ENCODE measurements around the gene REV1.
"Not testable (repeated sequence)": the region's sequence is repeated elsewhere in the genome, so short reads cannot be mapped to it uniquely, and the experiment has no call there.

REV1 gene

GRCh38 chr2:99388892-99389291 lies 100.9 kb downstream of the REV1 start:
- peaks cover 20% of the 10 kb centered on the region for H3K36me3 ChIP-seq (ENCODE audit: insufficient read depth, low read length)
- peaks cover 3% of the 10 kb centered on the region for H3K4me1 ChIP-seq (ENCODE audit: control insufficient read depth, insufficient read depth, low read length, unreplicated experiment)
- H3K27me3 ChIP-seq (ENCODE audit: insufficient read depth, low read length): no peaks in the 10 kb centered on the region
- H3K79me2 ChIP-seq (ENCODE audit: control insufficient read depth, insufficient read depth, low read length, unreplicated experiment): no peaks in the 10 kb centered on the region
- H2AFZ ChIP-seq (ENCODE audit: low read length, unreplicated experiment): no peak overlapping the region
- no peak overlapping the region for H3K27ac ChIP-seq (ENCODE audit: low read depth, low read length)
- no peak overlapping the region for H3K4me3 ChIP-seq (ENCODE audit: low read depth, low read length)

- no peaks in the 10 kb centered on the region for H3K27me3 ChIP-seq (ENCODE audit: insufficient read depth, low read length)
- no peak overlapping the region for H2AFZ ChIP-seq (ENCODE audit: low read length, unreplicated experiment)
- H3K4me1 ChIP-seq (ENCODE audit: control insufficient read depth, insufficient read depth, low read length, unreplicated experiment): peaks cover 3% of the 10 kb centered on the region
- no peak overlapping the region for H3K4me3 ChIP-seq (ENCODE audit: low read depth, low read length)
- H3K36me3 ChIP-seq (ENCODE audit: insufficient read depth, low read length): peaks cover 37% of the 10 kb centered on the region
- H3K27ac ChIP-seq (ENCODE audit: low read depth, low read length): no peak overlapping the region
- H3K79me2 ChIP-seq (ENCODE audit: control insufficient read depth, insufficient read depth, low read length, unreplicated experiment): no peaks in the 10 kb centered on the region
Measured at GRCh38 chr2:99386011-99386410, 103.8 kb downstream of the REV1 start.

GRCh38 chr2:99382143-99382542 lies 107.7 kb downstream of the REV1 start:
- no peaks in the 10 kb centered on the region for H3K27me3 ChIP-seq (ENCODE audit: insufficient read depth, low read length)
- no peaks in the 10 kb centered on the region for H3K79me2 ChIP-seq (ENCODE audit: control insufficient read depth, insufficient read depth, low read length, unreplicated experiment)
- H3K4me3 ChIP-seq (ENCODE audit: low read depth, low read length): no peak overlapping the region
- no peak overlapping the region for H2AFZ ChIP-seq (ENCODE audit: low read length, unreplicated experiment)
- H3K4me1 ChIP-seq (ENCODE audit: control insufficient read depth, insufficient read depth, low read length, unreplicated experiment): no peaks in the 10 kb centered on the region
- no peak overlapping the region for H3K27ac ChIP-seq (ENCODE audit: low read depth, low read length)
- peaks cover 48% of the 10 kb centered on the region for H3K36me3 ChIP-seq (ENCODE audit: insufficient read depth, low read length)

- no peak overlapping the region for H2AFZ ChIP-seq (ENCODE audit: low read length, unreplicated experiment)
- H3K79me2 ChIP-seq (ENCODE audit: control insufficient read depth, insufficient read depth, low read length, unreplicated experiment): no peaks in the 10 kb centered on the region
- no peak overlapping the region for H3K4me3 ChIP-seq (ENCODE audit: low read depth, low read length)
- no peaks in the 10 kb centered on the region for H3K4me1 ChIP-seq (ENCODE audit: control insufficient read depth, insufficient read depth, low read length, unreplicated experiment)
- H3K36me3 ChIP-seq (ENCODE audit: insufficient read depth, low read length): peaks cover 50% of the 10 kb centered on the region
- H3K27me3 ChIP-seq (ENCODE audit: insufficient read depth, low read length): no peaks in the 10 kb centered on the region
- H3K27ac ChIP-seq (ENCODE audit: low read depth, low read length): no peak overlapping the region
Measured at GRCh38 chr2:99380376-99381010, 109.3 kb downstream of the REV1 start.

- no peaks in the 10 kb centered on the region for H3K27me3 ChIP-seq (ENCODE audit: insufficient read depth, low read length)
- H3K79me2 ChIP-seq (ENCODE audit: control insufficient read depth, insufficient read depth, low read length, unreplicated experiment): no peaks in the 10 kb centered on the region
- H3K4me3 ChIP-seq (ENCODE audit: low read depth, low read length): no peak overlapping the region
- no peaks in the 10 kb centered on the region for H3K4me1 ChIP-seq (ENCODE audit: control insufficient read depth, insufficient read depth, low read length, unreplicated experiment)
- peaks cover 58% of the 10 kb centered on the region for H3K36me3 ChIP-seq (ENCODE audit: insufficient read depth, low read length)
- H3K27ac ChIP-seq (ENCODE audit: low read depth, low read length): no peak overlapping the region
- H2AFZ ChIP-seq (ENCODE audit: low read length, unreplicated experiment): no peak overlapping the region
Measured at GRCh38 chr2:99377879-99378278, 111.9 kb downstream of the REV1 start.

- Histone ChIP-seq H3K36me3 (ENCODE audit: insufficient read depth, low read length) (peaks cover 56% of the 10 kb centered on the region), H3K27ac (ENCODE audit: low read depth, low read length) (no peak overlapping the region), H3K79me2 (ENCODE audit: control insufficient read depth, insufficient read depth, low read length, unreplicated experiment) (no peaks in the 10 kb centered on the region), H3K4me3 (ENCODE audit: low read depth, low read length) (no peak overlapping the region), H2AFZ (ENCODE audit: low read length, unreplicated experiment) (no peak overlapping the region), H3K4me1 (ENCODE audit: control insufficient read depth, insufficient read depth, low read length, unreplicated experiment) (no peaks in the 10 kb centered on the region), H3K27me3 (ENCODE audit: insufficient read depth, low read length) (no peaks in the 10 kb centered on the region)
Measured at GRCh38 chr2:99376254-99376864, 113.5 kb downstream of the REV1 start.

- H3K36me3 ChIP-seq (ENCODE audit: insufficient read depth, low read length): peaks cover 59% of the 10 kb centered on the region
- H2AFZ ChIP-seq (ENCODE audit: low read length, unreplicated experiment): no peak overlapping the region
- H3K79me2 ChIP-seq (ENCODE audit: control insufficient read depth, insufficient read depth, low read length, unreplicated experiment): no peaks in the 10 kb centered on the region
- H3K4me3 ChIP-seq (ENCODE audit: low read depth, low read length): no peak overlapping the region
- H3K4me1 ChIP-seq (ENCODE audit: control insufficient read depth, insufficient read depth, low read length, unreplicated experiment): no peaks in the 10 kb centered on the region
- no peaks in the 10 kb centered on the region for H3K27me3 ChIP-seq (ENCODE audit: insufficient read depth, low read length)
- H3K27ac ChIP-seq (ENCODE audit: low read depth, low read length): no peak overlapping the region
Measured at GRCh38 chr2:99374747-99375146, 115.1 kb downstream of the REV1 start.

GRCh38 chr2:99373144-99373543 lies 116.7 kb downstream of the REV1 start:
- Histone ChIP-seq H3K4me3 (ENCODE audit: low read depth, low read length) (no peak overlapping the region), H3K36me3 (ENCODE audit: insufficient read depth, low read length) (peaks cover 60% of the 10 kb centered on the region), H3K27ac (ENCODE audit: low read depth, low read length) (no peak overlapping the region), H2AFZ (ENCODE audit: low read length, unreplicated experiment) (no peak overlapping the region), H3K27me3 (ENCODE audit: insufficient read depth, low read length) (no peaks in the 10 kb centered on the region), H3K79me2 (ENCODE audit: control insufficient read depth, insufficient read depth, low read length, unreplicated experiment) (no peaks in the 10 kb centered on the region), H3K4me1 (ENCODE audit: control insufficient read depth, insufficient read depth, low read length, unreplicated experiment) (no peaks in the 10 kb centered on the region)

- H3K4me3 ChIP-seq (ENCODE audit: low read depth, low read length); H3K27ac ChIP-seq (ENCODE audit: low read depth, low read length); H3K79me2 ChIP-seq (ENCODE audit: control insufficient read depth, insufficient read depth, low read length, unreplicated experiment); H3K27me3 ChIP-seq (ENCODE audit: insufficient read depth, low read length); H2AFZ ChIP-seq (ENCODE audit: low read length, unreplicated experiment); H3K4me1 ChIP-seq (ENCODE audit: control insufficient read depth, insufficient read depth, low read length, unreplicated experiment): not testable (repeated sequence)
- peaks cover 76% of the 10 kb centered on the region for H3K36me3 ChIP-seq (ENCODE audit: insufficient read depth, low read length)
Measured at GRCh38 chr2:99368854-99369253, 121.0 kb downstream of the REV1 start.

- Histone ChIP-seq H3K27me3 (ENCODE audit: insufficient read depth, low read length) (no peaks in the 10 kb centered on the region), H3K27ac (ENCODE audit: low read depth, low read length) (no peak overlapping the region), H2AFZ (ENCODE audit: low read length, unreplicated experiment) (no peak overlapping the region), H3K4me3 (ENCODE audit: low read depth, low read length) (no peak overlapping the region), H3K4me1 (ENCODE audit: control insufficient read depth, insufficient read depth, low read length, unreplicated experiment) (no peaks in the 10 kb centered on the region), H3K79me2 (ENCODE audit: control insufficient read depth, insufficient read depth, low read length, unreplicated experiment) (no peaks in the 10 kb centered on the region), H3K36me3 (ENCODE audit: insufficient read depth, low read length) (peaks cover 58% of the 10 kb centered on the region)
Measured at GRCh38 chr2:99365661-99366060, 124.2 kb downstream of the REV1 start.

GRCh38 chr2:99356853-99357252 lies 133.0 kb downstream of the REV1 start:
- Histone ChIP-seq H3K79me2 (ENCODE audit: control insufficient read depth, insufficient read depth, low read length, unreplicated experiment) (peaks cover 69% of the 10 kb centered on the region), H3K27me3 (ENCODE audit: insufficient read depth, low read length) (no peaks in the 10 kb centered on the region), H3K4me3 (ENCODE audit: low read depth, low read length) (no peak overlapping the region), H3K27ac (ENCODE audit: low read depth, low read length) (no peak overlapping the region), H3K4me1 (ENCODE audit: control insufficient read depth, insufficient read depth, low read length, unreplicated experiment) (peaks cover 8% of the 10 kb centered on the region), H3K36me3 (ENCODE audit: insufficient read depth, low read length) (no peaks in the 10 kb centered on the region; the same call in 1 of the 2 replicates), H2AFZ (ENCODE audit: low read length, unreplicated experiment) (no peak overlapping the region)

Data from ACC112 (cell line).